Breast epithelium (tissue), 3 donors: ENCODE data around the gene MIB2.

ENCODE experiments used
- POLR2A ChIP-seq: fragments of 450-650 bp; IDR thresholded peaks from one replicate; pipeline ENCODE4 v1.6.1; 2016; ENCODE audit warnings: antibody characterized with exemption, mild to moderate bottlenecking, moderate library complexity
- POLR2AphosphoS5 ChIP-seq, 3 donors: sonication (generic); formaldehyde crosslinking; IDR thresholded peaks; one replicate each; pipeline ENCODE4 v1.6.1; 2017; ENCODE audit warnings: antibody characterized with exemption in 3 of 3
- TF ChIP-seq, protein P1 (sequence below), 3 donors: fragments of 450-650 bp; IDR thresholded peaks; one replicate each; pipeline ENCODE4 v1.5.1; 2016 to 2017; ENCODE audit warnings: antibody characterized with exemption in 3 of 3, mild to moderate bottlenecking in 3 of 3, moderate library complexity in 3 of 3

DNA sequence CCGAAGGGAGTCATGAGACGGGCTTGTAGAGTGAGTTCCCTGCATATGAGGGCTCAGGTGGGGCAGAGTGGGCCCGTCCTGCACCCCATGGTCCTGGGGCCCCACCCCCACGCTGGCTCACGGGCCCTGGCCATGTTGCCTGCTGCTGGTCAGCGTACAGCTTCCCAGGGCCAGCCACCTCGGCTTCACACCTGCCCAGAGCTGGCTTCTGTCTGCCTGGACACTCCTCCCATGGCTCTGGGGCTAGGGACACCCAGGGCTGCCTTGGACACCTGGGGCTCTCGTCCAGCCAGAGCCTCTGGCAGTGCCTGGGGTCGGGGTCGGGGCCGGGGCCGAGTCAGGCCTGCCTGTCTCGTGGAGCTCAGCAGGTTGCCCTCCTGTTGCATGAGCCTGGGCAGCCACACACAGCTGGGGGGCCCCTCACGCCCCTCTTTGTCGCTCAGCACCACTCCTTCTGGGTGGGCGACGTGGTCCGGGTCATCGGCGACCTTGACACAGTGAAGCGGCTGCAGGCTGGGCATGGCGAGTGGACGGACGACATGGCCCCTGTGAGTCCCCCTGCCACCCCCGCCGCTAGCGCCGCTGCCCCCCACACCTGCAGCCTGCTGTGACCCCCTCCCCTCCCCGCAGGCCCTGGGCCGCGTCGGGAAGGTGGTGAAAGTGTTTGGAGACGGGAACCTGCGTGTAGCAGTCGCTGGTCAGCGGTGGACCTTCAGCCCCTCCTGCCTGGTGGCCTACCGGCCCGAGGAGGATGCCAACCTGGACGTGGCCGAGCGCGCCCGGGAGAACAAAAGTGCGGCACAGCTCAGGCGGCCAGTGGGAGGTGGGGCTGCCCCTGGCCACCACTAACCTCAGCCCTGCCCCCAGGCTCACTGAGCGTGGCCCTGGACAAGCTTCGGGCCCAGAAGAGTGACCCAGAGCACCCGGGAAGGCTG lies 11.2 kb downstream of the MIB2 start:
- TF ChIP-seq, protein P1, sequence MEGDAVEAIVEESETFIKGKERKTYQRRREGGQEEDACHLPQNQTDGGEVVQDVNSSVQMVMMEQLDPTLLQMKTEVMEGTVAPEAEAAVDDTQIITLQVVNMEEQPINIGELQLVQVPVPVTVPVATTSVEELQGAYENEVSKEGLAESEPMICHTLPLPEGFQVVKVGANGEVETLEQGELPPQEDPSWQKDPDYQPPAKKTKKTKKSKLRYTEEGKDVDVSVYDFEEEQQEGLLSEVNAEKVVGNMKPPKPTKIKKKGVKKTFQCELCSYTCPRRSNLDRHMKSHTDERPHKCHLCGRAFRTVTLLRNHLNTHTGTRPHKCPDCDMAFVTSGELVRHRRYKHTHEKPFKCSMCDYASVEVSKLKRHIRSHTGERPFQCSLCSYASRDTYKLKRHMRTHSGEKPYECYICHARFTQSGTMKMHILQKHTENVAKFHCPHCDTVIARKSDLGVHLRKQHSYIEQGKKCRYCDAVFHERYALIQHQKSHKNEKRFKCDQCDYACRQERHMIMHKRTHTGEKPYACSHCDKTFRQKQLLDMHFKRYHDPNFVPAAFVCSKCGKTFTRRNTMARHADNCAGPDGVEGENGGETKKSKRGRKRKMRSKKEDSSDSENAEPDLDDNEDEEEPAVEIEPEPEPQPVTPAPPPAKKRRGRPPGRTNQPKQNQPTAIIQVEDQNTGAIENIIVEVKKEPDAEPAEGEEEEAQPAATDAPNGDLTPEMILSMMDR (IDR thresholded peaks at IDR 0.05), result no peak
- TF ChIP-seq POLR2A (no peak), POLR2AphosphoS5 (IDR thresholded peaks at IDR 0.05) (no peak)
